ENCODE measurements around the gene FYB1.

GRCh38 chr5:39156082-39156481 is 63.3 kb downstream of the FYB1 start:
- TF ChIP-seq CTCF (conservative IDR thresholded peaks at IDR 0.05; ENCODE audit: low read length): no peak
- no peak for TF ChIP-seq EZH2phosphoT487 (IDR thresholded peaks at IDR 0.05; ENCODE audit: borderline replicate concordance, low read depth, low read length)
